Muscle layer of colon (tissue), 2 donors: ENCODE results near the gene CISD3.

Experiments used
- H3K27ac ChIP-seq: one replicate; pipeline ENCODE4 v1.7.0; 2013; ENCODE audit warnings: low read depth, mild to moderate bottlenecking, low read length, moderate library complexity
- H3K27me3 ChIP-seq, 2 donors: one replicate each; pipeline ENCODE4 v1.7.0; 2013; ENCODE audit warnings: low read length in 2 of 2, mild to moderate bottlenecking in 2 of 2; ENCODE audit not compliant: insufficient read depth in 2 of 2, control insufficient read depth in 1 of 2
- H3K36me3 ChIP-seq: one replicate; pipeline ENCODE4 v1.7.0; 2013; ENCODE audit warnings: mild to moderate bottlenecking, low read length; ENCODE audit not compliant: insufficient read depth
- H3K4me1 ChIP-seq: one replicate; pipeline ENCODE4 v1.7.0; 2013; ENCODE audit warnings: mild to moderate bottlenecking, low read length; ENCODE audit not compliant: insufficient read depth
- H3K4me3 ChIP-seq, 2 donors: one replicate each; pipeline ENCODE4 v1.7.0; 2013; ENCODE audit warnings: low read length in 2 of 2, low read depth in 1 of 2, mild to moderate bottlenecking in 1 of 2, moderate library complexity in 1 of 2
- H3K9ac ChIP-seq: one replicate; pipeline ENCODE4 v1.7.0; 2013; ENCODE audit warnings: low read length
- H3K9me3 ChIP-seq: one replicate; pipeline ENCODE4 v1.7.0; 2013; ENCODE audit warnings: mild to moderate bottlenecking, low read length
- donor health status: abdominal sarcoma.
- donor health status: Adenocarcinoma of cecum.

Gene CISD3

DNA sequence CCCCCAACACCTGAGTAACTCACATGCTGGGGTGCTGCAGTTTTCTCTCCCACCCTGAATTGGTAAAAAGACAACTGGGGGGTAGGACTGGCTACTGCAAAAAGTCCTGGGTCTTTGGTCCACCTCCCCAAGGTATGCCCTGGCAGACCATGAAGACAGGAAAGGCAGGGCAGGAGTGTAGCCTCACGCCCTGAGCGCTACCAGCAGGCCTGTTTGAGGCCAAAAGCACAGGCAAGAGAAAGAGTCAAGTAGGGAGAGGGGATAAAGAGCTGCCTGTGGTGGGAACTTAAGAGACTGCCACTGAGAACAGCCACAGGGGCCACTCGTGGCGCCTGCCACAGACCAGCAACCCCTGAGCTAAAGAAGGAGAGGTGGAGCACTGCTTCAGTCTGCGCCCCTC lies 36.2 kb downstream of the CISD3 start:
- H3K36me3 ChIP-seq = peaks cover 82% of the 10 kb centered on the region
- no peak overlapping the region for H3K27ac ChIP-seq

DNA sequence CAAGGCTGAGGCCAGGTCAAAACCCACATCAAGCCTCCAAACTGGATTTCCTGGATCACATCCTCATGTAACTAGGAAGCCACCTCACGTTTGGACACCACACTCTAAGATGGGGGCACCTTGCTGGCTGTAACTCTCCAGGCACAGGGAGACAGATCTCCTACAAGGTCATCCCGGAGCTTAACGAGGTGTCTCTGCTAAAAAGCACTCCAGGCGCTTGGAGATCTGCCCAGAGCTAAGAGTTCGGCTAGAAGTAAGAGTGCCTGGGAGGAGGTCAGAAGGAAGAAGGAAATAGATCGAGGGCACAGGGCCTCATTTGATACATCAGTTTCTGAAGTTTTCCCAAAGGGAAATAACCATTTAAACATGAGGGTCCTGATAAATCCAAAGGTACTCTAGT lies 38.3 kb downstream of the CISD3 start:
- H3K27ac ChIP-seq = no peak overlapping the region
- no peaks in the 10 kb centered on the region for H3K27me3 ChIP-seq
- no peak overlapping the region for H3K9ac ChIP-seq
- peaks cover 78% of the 10 kb centered on the region for H3K36me3 ChIP-seq
- H3K9me3 ChIP-seq = no peaks in the 10 kb centered on the region
- no peaks in the 10 kb centered on the region for H3K4me1 ChIP-seq
- H3K4me3 ChIP-seq = no peak overlapping the region

More for the DNA sequence above, 36.2 kb downstream of the CISD3 start:
- Histone ChIP-seq H3K9me3 (no peaks in the 10 kb centered on the region), H3K9ac (no peak overlapping the region), H3K4me3 (no peak overlapping the region), H3K27me3 (no peaks in the 10 kb centered on the region), H3K4me1 (no peaks in the 10 kb centered on the region)

DNA sequence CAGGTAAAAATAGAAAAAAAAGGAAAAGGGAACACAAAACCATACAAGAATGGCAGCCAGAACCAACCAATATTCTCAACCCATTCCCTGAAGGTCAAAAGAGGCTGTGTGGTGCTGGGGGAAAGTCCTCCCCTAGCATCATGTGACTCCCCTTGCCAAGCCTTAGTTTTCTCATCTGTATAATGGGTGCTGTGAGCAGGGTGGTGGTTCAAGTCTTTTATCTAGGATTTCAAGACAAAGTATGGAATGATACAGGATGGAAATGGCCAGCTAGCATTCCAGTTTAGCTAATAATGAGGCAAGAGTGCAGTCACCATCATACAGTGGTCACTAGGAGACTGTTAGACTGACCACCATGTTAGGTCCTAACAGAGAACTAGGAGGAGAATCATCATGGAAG lies 43.1 kb downstream of the CISD3 start:
- Histone ChIP-seq H3K36me3 (peaks cover 77% of the 10 kb centered on the region), H3K27ac (no peak overlapping the region), H3K9me3 (no peaks in the 10 kb centered on the region), H3K27me3 (no peaks in the 10 kb centered on the region), H3K4me3 (no peak overlapping the region), H3K4me1 (no peaks in the 10 kb centered on the region), H3K9ac (no peak overlapping the region)

DNA sequence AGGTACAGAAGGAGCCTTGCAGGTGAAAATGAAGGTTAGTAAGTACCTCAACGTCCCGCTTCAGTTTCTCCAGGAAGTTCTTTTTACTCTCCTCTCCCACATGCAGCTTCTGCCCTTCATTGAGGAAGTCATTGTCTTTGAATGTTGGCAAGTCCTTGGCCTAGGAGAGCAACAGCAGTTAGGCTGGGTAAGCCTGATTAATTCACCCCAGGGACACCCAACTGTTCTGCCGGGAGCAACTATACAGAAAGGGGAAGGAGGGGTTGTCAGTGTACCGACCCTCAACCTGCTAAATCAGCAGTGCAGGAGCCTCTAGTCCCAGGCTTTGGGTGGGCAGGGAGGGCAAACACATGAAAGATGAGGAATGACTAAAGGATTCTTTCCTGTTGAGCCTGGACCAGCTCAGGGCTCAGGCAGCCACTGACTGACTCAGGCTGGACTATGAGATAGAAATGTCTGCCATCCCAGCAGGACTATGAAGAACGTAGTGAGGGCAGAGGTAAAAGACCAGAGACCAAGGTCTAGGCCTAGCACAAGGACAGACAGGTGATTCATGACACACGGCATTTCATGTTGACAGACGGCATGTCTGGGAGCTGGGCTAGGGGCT lies 47.6 kb downstream of the CISD3 start:
- Histone ChIP-seq H3K27ac (no peak overlapping the region), H3K4me3 (no peak overlapping the region), H3K36me3 (peaks cover 81% of the 10 kb centered on the region), H3K27me3 (no peaks in the 10 kb centered on the region), H3K9ac (no peak overlapping the region), H3K4me1 (no peaks in the 10 kb centered on the region), H3K9me3 (no peaks in the 10 kb centered on the region)

DNA sequence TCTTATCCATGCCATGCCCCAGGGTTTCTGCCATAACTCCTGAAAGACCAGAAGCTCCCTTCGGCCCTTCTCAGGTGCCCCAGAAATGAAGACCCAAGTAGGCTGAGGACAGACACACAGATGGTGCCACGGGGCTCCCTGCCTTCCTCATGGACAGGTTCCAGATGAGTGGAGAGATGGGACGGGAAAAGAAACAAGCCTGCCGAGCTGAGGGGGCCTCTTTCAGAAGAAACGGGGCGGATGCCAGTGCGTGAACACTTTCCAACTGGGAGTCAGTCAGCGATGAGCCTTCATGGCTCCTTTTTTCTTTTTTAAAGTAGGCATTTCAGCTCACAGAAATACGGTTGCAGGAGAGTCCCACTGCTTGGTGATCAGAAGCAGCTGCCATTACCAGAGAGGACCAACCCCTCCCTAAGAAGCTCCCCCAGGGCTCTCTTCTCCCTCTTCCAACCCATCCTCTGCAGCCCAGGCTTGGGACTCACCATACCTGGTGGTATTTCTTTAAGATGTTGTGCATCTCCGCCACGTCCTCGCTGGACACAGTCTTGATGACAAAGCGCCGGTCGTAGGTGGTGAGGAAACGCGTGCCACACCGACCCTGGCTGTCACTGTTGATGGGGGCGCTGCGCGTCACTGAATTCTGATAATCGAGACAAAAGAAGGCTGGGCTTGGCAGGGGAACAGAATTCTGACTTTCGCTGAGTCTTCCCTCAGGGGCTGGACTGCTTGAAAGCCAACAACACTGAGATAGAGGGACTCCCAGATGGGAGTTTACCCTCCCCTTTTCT lies 50.0 kb downstream of the CISD3 start:
- Histone ChIP-seq H3K27ac (no peak overlapping the region), H3K4me3 (no peak overlapping the region), H3K9ac (no peak overlapping the region), H3K27me3 (no peaks in the 10 kb centered on the region), H3K36me3 (peaks cover 87% of the 10 kb centered on the region), H3K4me1 (no peaks in the 10 kb centered on the region), H3K9me3 (no peaks in the 10 kb centered on the region)

DNA sequence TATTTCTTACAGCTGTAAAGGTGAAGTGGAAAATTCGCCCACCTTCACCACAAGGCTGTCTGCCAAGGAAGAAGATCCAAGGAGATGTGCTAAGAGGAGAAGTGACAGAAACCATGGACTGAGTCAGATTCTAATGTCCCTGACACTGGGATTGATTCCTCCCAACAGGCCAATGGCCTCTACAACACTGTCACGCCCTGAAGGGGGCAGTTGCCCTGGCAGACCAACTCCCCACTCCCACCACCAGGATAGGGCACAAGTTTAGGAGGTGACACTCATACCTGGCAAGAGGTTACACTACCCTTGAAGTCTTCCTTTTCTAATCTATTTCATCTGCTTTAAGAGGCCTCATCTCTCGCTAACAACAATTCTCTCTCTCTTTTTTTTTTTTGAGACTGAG lies 53.1 kb downstream of the CISD3 start:
- Histone ChIP-seq H3K4me1 (no peaks in the 10 kb centered on the region), H3K9ac (no peak overlapping the region), H3K27me3 (no peaks in the 10 kb centered on the region), H3K36me3 (peaks cover 81% of the 10 kb centered on the region), H3K9me3 (no peaks in the 10 kb centered on the region), H3K4me3 (no peak overlapping the region), H3K27ac (no peak overlapping the region)
